GM18519 (cell line): ENCODE results near the gene LBP.

ENCODE experiments used
- ATAC-seq: cut with Tn5 transposase; IDR thresholded peaks from one replicate; pipeline ENCODE4 v1.9.1; 2021; ENCODE audit warnings: mild to moderate bottlenecking, moderate library complexity; ENCODE audit not compliant: unreplicated experiment, low FRiP score

LBP gene

GRCh38 chr20:38426006-38426897 is 80.0 kb downstream of the LBP start:
- no peak for ATAC-seq
